ENCODE measurements around the gene NAP1L1.

NAP1L1 gene

GRCh38 chr12:76083246-76083903 lies 1.1 kb downstream of the NAP1L1 start:
- DNase-seq = no peak

- no peak for DNase-seq
Measured at GRCh38 chr12:76081909-76082308, 2.6 kb downstream of the NAP1L1 start.

- DNase-seq = no peak
Measured at GRCh38 chr12:76080729-76081415, 3.6 kb downstream of the NAP1L1 start.

GRCh38 chr12:76080017-76080728 lies 4.3 kb downstream of the NAP1L1 start:
- DNase-seq = no peak

- DNase-seq = no peak
Measured at GRCh38 chr12:76078748-76079147, 5.7 kb downstream of the NAP1L1 start.

- no peak for DNase-seq
Measured at GRCh38 chr12:76075448-76075847, 9.0 kb downstream of the NAP1L1 start.

GRCh38 chr12:76074701-76075336 lies 9.7 kb downstream of the NAP1L1 start:
- no peak for DNase-seq

- DNase-seq = no peak
Measured at GRCh38 chr12:76073561-76073960, 10.9 kb downstream of the NAP1L1 start.

- DNase-seq = no peak
Measured at GRCh38 chr12:76072568-76072967, 11.9 kb downstream of the NAP1L1 start.

GRCh38 chr12:76069339-76069738 lies 15.1 kb downstream of the NAP1L1 start:
- DNase-seq = no peak

- DNase-seq = no peak
Measured at GRCh38 chr12:76065917-76066316, 18.6 kb downstream of the NAP1L1 start.

- no peak for DNase-seq
Measured at GRCh38 chr12:76064904-76065303, 19.6 kb downstream of the NAP1L1 start.

GRCh38 chr12:76060111-76060510 lies 24.4 kb downstream of the NAP1L1 start:
- no peak for DNase-seq

- DNase-seq = no peak
Measured at GRCh38 chr12:76057326-76057725, 27.2 kb downstream of the NAP1L1 start.

GRCh38 chr12:76055393-76055792 lies 29.1 kb downstream of the NAP1L1 start:
- DNase-seq = no peak

GRCh38 chr12:76049575-76050251 lies 34.8 kb downstream of the NAP1L1 start:
- no peak for DNase-seq

GRCh38 chr12:76047742-76048141 lies 36.7 kb downstream of the NAP1L1 start:
- DNase-seq = no peak

GRCh38 chr12:76047060-76047459 lies 37.4 kb downstream of the NAP1L1 start:
- DNase-seq = no peak

GRCh38 chr12:76043377-76043776 lies 41.1 kb downstream of the NAP1L1 start:
- DNase-seq = no peak

GRCh38 chr12:76042147-76042546 lies 42.3 kb downstream of the NAP1L1 start:
- no peak for DNase-seq

GRCh38 chr12:76041406-76041805 lies 43.1 kb downstream of the NAP1L1 start:
- no peak for DNase-seq

- no peak for DNase-seq
Measured at GRCh38 chr12:76040461-76040860, 44.0 kb downstream of the NAP1L1 start.

- no peak for DNase-seq
Measured at GRCh38 chr12:76038176-76038575, 46.3 kb downstream of the NAP1L1 start.
